Measurements from ENCODE around the gene BRD9. TPM values are rescaled to one million over a fixed set of nuclear protein-coding genes. Genes with fewer than 3 reads are reported as not detected.

Gene BRD9
- total RNA-seq, 1 experiment from 2014 or later: 48.9 TPM

DNA sequence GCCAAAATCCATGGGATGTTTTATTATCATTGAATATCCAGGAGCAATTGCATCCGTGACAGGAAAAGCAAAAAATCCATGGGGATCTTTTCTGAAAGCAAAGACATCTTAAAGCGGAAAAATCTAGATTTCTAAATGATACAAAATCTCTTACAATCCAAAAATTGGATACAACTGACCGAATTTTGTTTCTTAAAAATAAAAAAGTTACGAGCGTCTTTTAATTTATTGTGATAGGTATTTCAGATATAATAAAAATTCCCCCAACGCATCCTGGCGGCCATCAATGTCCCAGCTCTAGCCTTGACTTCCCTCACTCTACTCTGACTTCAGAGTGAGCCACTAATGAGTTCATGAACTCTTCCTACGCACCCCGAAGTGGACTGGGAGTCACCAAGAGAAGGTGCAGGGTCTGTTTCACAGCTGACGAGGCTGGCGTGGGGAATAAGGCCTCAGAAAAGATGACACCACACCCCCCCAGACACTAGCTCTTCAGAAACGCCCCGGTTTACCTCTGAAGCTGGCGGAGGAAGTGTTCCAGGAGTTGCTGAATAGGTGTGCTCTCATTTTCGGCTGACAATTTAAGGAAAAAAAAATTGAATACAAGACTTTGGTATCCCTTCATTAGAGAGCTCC, 3.4 kb downstream of the BRD9 start:
- no peak overlapping the region for H3K27ac Mint-ChIP-seq (ENCODE audit: low read depth, unreplicated experiment)
- intact Hi-C loops (cut with micrococcal nuclease): no loop called here
- no TSS peak for BruUV-seq (replicated peaks)
- no peaks in the 10 kb centered on the region for H3K27me3 Mint-ChIP-seq (ENCODE audit: insufficient read depth, unreplicated experiment)
- TF ChIP-seq CTCF (IDR thresholded peaks at IDR 0.05; ENCODE audit: unreplicated experiment): no peak
- H3K9me3 Mint-ChIP-seq (ENCODE audit: unreplicated experiment): no peaks in the 10 kb centered on the region
- peaks cover 11% of the 10 kb centered on the region for H3K4me1 Mint-ChIP-seq (ENCODE audit: insufficient read depth, unreplicated experiment)
- no peak overlapping the region for H3K4me3 Mint-ChIP-seq (ENCODE audit: unreplicated experiment)
- H3K36me3 Mint-ChIP-seq (ENCODE audit: insufficient read depth, unreplicated experiment): peaks cover 52% of the 10 kb centered on the region
- no peak for DNase-seq (ENCODE audit: unreplicated experiment)
- POLR2A ChIA-PET: no interaction called here
- CTCF ChIA-PET: interaction anchor here (0.6 to 6.0 kb wide), 4 partner anchors 13 to 439 kb away, joined by 3 to 42 read pairs (median 4); no protein-coding TSS in a partner anchor

GRCh38 chr5:888638-889035, 4.0 kb downstream of the BRD9 start:
- Mint-ChIP-seq H3K9me3 (ENCODE audit: unreplicated experiment) (no peaks in the 10 kb centered on the region), H3K27ac (ENCODE audit: low read depth, unreplicated experiment) (no peak overlapping the region), H3K4me1 (ENCODE audit: insufficient read depth, unreplicated experiment) (peaks cover 11% of the 10 kb centered on the region), H3K4me3 (ENCODE audit: unreplicated experiment) (no peak overlapping the region), H3K27me3 (ENCODE audit: insufficient read depth, unreplicated experiment) (no peaks in the 10 kb centered on the region), H3K36me3 (ENCODE audit: insufficient read depth, unreplicated experiment) (peaks cover 56% of the 10 kb centered on the region)
- BruUV-seq (replicated peaks): no TSS peak
- no peak for TF ChIP-seq CTCF (IDR thresholded peaks at IDR 0.05; ENCODE audit: unreplicated experiment)
- CTCF ChIA-PET: interaction anchor here (0.7 to 1.2 kb wide), 2 partner anchors 279 to 440 kb away, joined by 3 read pairs; no protein-coding TSS in a partner anchor
- DNase-seq (ENCODE audit: unreplicated experiment): no peak
- POLR2A ChIA-PET: no interaction called here
- intact Hi-C loops (cut with micrococcal nuclease): no loop called here

DNA sequence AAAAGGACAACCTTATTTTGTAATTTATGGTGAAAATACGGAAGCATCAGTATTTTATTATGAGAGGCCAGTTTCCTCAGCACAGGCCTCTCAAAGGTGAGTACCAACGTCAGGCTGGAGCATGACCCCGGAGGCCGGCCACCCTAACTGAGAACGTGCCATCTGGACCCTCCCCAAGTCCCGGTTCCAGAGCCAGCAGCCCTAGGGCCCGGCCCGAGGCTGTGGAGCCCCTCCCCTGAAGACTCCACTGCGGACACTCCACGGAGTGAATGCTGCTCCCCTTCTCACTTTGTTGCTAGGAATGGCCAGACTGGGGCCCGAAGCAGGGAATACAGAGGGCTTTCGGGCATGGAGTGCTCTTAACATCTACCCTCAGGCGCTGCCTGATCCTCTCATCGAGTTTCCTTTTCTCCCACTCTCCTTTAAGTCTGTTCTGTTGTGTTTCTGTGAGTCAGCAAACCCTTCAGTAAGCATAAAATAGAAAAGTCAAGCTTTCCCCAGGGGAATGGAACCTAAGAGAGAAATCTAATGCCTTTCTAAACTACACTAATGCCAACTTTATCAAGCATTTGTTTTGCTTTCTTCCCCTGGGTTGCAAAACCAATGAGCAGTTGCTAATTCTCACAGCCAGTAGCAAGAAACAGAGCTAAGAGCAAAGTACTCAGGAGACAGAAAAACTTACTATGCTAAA, 4.5 kb downstream of the BRD9 start:
- intact Hi-C loops (cut with micrococcal nuclease): no loop called here
- H3K36me3 Mint-ChIP-seq (ENCODE audit: insufficient read depth, unreplicated experiment): peaks cover 61% of the 10 kb centered on the region
- H3K4me1 Mint-ChIP-seq (ENCODE audit: insufficient read depth, unreplicated experiment): peaks cover 11% of the 10 kb centered on the region
- no peak overlapping the region for H3K27ac Mint-ChIP-seq (ENCODE audit: low read depth, unreplicated experiment)
- TF ChIP-seq CTCF (IDR thresholded peaks at IDR 0.05; ENCODE audit: unreplicated experiment): no peak
- no peaks in the 10 kb centered on the region for H3K9me3 Mint-ChIP-seq (ENCODE audit: unreplicated experiment)
- BruUV-seq (replicated peaks): no TSS peak
- POLR2A ChIA-PET: no interaction called here
- CTCF ChIA-PET: no interaction called here
- H3K27me3 Mint-ChIP-seq (ENCODE audit: insufficient read depth, unreplicated experiment): no peaks in the 10 kb centered on the region
- H3K4me3 Mint-ChIP-seq (ENCODE audit: unreplicated experiment): no peak overlapping the region
- DNase-seq (ENCODE audit: unreplicated experiment): no peak

GRCh38 chr5:886716-887325, 5.8 kb downstream of the BRD9 start:
- no peak for TF ChIP-seq CTCF (IDR thresholded peaks at IDR 0.05; ENCODE audit: unreplicated experiment)
- H3K36me3 Mint-ChIP-seq (ENCODE audit: insufficient read depth, unreplicated experiment): peaks cover 71% of the 10 kb centered on the region

More at GRCh38 chr5:886716-887325, 5.8 kb downstream of the BRD9 start:
- H3K9me3 Mint-ChIP-seq (ENCODE audit: unreplicated experiment): peaks cover 5% of the 10 kb centered on the region
- H3K4me3 Mint-ChIP-seq (ENCODE audit: unreplicated experiment): no peak overlapping the region
- DNase-seq (ENCODE audit: unreplicated experiment): no peak
- POLR2A ChIA-PET: no interaction called here
- intact Hi-C loops (cut with micrococcal nuclease): no loop called here
- no peaks in the 10 kb centered on the region for H3K27me3 Mint-ChIP-seq (ENCODE audit: insufficient read depth, unreplicated experiment)
- CTCF ChIA-PET: interaction anchor here (0.5 to 1.3 kb wide), 3 partner anchors 8 to 282 kb away, joined by 3 read pairs; no protein-coding TSS in a partner anchor
- H3K4me1 Mint-ChIP-seq (ENCODE audit: insufficient read depth, unreplicated experiment): peaks cover 11% of the 10 kb centered on the region
- BruUV-seq (replicated peaks): no TSS peak
- H3K27ac Mint-ChIP-seq (ENCODE audit: low read depth, unreplicated experiment): no peak overlapping the region
